Measurements from ENCODE around the gene DBP.

DNA sequence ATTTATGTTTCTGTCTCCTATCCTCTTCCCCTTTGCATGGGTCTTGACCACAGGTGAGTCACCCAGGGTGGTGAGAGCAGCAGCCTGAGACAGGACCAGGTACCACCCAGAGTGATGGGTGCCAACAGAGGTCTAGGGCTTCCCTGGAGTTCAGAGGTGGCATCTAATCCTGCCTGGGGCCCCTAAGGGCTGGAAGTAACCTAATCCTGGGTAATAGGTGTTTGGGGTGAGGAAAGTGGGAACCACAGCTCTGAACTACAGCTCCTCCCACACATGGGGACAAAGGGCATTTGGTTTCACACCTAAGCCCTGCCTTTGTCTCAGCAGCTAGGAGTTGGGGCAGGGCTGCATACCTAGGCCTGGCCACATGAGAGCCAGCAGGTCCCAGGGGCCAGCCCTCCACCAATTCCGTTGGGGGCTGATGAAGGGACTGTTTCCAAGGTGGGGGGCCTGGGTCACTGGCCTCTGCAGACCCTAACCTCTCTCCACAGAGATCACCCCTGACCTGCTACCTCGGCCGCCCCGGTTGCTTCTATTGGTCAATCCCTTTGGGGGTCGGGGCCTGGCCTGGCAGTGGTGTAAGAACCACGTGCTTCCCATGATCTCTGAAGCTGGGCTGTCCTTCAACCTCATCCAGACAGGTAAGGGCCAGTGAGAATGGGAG, 9.8 kb downstream of the DBP start:
- TF ChIP-seq POLR2AphosphoS5 (IDR thresholded peaks at IDR 0.05; ENCODE audit: low read depth, low read length) (no peak; the same call in 1 of the 2 replicates), TAF1 (IDR thresholded peaks at IDR 0.05; ENCODE audit: borderline replicate concordance, insufficient read depth, low read length) (no peak), FOXP2 (optimal IDR thresholded peaks at IDR 0.05; ENCODE audit: borderline replicate concordance, extremely low read depth, extremely low read length, insufficient read depth) (no peak)
- TF ChIP-seq, protein P1, sequence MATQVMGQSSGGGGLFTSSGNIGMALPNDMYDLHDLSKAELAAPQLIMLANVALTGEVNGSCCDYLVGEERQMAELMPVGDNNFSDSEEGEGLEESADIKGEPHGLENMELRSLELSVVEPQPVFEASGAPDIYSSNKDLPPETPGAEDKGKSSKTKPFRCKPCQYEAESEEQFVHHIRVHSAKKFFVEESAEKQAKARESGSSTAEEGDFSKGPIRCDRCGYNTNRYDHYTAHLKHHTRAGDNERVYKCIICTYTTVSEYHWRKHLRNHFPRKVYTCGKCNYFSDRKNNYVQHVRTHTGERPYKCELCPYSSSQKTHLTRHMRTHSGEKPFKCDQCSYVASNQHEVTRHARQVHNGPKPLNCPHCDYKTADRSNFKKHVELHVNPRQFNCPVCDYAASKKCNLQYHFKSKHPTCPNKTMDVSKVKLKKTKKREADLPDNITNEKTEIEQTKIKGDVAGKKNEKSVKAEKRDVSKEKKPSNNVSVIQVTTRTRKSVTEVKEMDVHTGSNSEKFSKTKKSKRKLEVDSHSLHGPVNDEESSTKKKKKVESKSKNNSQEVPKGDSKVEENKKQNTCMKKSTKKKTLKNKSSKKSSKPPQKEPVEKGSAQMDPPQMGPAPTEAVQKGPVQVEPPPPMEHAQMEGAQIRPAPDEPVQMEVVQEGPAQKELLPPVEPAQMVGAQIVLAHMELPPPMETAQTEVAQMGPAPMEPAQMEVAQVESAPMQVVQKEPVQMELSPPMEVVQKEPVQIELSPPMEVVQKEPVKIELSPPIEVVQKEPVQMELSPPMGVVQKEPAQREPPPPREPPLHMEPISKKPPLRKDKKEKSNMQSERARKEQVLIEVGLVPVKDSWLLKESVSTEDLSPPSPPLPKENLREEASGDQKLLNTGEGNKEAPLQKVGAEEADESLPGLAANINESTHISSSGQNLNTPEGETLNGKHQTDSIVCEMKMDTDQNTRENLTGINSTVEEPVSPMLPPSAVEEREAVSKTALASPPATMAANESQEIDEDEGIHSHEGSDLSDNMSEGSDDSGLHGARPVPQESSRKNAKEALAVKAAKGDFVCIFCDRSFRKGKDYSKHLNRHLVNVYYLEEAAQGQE (IDR thresholded peaks at IDR 0.05; ENCODE audit: insufficient read depth in 1 of 2, low read depth in 2 of 2, low read length in 2 of 2) = no peak
